ENCODE results near the gene KMT2E.
A peak's percentile ranks its signal among the peaks of the same experiment; 100 is the strongest.

Gene KMT2E

DNA sequence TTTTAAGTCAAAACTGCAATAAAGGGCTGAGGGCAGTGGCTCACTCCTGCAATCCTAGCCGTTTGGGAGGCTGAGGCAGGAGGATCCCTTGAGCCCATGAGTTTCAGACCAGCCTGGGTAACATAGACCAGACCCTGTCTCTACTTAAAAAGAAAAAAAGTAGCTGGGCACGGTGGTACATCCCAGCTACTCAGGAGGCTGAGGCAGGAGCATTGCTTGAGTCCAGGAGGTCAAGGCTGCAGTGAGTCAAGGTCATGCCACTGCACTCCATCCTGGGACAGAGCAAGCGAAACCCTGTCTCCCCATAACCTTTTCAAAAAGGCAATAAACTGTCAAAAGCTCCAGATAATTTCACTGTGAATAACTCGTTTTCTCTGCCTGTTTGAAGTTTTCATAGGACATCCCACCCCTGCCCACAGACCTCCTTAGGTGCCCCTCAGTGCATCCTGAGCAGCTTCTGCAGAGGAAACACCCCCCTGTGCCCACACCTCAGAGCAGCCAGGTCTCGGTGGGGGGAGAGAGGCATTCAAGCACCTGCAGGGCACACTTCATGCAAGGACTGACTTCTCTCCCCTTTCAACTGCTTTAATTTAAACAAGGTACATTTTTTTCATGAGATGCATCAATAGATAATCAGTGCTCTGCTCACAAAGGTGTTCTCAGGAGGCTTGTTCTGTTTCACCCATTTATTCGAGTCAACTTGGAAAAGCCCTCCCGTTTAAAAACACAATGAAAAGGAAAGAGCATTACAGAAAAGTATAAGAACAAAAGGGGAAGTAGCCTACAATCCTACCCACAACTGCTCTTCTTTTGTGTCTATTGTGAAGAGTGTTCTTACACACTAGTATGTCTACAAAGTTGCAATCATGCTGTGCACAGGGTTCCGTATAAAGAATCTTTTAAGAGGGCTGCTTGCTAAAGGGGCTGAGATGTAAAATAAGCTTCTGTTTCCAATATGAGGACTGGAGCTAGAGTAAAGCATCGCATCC is 104.9 kb downstream of the KMT2E start:
- DNase-seq (ENCODE audit: low read depth, low spot score) = no peak
- H3K27ac ChIP-seq = no peak overlapping the region

DNA sequence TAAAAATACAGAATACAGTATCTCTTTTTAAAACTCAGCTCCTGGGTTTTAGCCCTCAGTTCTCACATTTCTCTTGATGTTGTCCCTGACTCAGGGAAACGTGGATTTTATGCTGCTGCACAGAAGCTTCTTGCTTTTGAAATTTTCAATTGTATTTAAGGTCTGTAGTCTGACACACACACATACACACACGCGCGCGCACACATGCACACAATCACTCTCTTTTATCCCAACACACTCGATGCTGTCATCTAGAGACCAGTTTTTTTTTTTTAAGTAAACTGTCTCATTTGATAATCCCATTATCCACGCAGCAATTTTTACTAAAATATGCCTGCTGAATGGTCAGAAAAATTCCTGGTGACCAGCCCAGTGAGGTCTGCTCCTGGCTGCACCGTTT is 108.6 kb downstream of the KMT2E start:
- no peak for DNase-seq (ENCODE audit: low read depth, low spot score)
- H3K27ac ChIP-seq = no peak overlapping the region

DNA sequence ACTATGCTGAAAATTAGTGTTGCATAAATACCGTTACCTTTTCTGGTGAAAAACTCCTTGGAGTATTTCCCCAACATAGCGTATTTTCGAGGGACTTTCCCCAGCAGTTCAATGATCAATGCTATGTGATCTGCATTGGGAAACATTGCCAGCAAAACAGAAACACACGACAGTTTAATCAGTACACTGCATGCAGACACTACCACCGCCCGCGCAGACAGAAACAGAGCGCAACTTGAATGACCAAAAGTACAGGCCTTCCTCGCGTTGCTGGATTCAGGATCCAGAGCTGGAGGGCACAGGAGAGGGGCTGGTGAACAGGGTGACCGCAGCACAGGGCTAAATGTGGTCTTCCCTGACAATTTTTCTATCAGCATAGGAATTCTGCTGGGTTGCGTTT is 111.7 kb downstream of the KMT2E start:
- H3K27ac ChIP-seq = no peak overlapping the region
- no peak for DNase-seq (ENCODE audit: low read depth, low spot score)

DNA sequence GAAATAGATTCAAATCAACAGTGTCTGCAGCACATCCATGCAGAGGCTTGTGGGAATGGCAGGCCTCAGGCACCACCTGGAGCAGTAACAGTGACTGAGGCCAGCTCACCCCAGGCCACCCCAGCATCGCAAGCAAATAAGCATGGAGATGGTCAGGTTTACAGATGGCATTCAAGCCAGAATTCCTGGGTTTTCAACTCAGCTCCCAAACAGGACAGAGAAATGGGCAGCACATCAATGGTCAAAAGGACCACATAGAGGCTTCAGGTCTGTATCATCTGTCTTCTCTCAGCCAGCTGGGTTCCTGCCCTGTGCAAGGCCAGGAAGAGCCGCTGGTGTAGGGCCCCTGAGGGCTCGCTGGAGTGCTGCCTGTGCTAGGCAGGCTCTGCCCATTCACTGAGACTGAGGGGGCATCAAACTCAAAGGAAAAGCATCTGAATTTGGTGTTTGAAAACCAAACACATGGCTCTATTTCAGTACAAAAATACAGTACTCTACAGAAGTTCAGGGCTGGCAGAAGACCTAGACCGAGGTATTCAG is 112.5 kb downstream of the KMT2E start:
- H3K27ac ChIP-seq = no peak overlapping the region
- no peak for DNase-seq (ENCODE audit: low read depth, low spot score)

DNA sequence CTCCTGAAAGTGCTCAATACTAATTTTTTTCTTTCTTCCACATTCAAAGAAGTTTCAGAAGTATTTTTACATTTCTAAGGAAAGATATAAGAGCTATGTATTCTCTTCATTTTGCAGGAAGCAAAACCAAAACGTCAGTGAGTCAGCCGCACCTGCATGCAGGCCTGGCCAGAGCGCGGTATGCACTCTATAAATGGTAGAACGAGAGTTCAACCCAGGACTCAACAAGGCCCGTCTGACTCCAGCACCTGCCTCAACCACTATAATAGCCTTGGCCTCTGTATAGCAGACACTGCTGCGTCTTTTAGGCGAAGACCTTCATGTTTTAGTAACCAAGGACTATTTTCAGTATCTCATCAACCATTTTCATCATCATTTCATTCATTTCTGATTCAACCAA is 113.2 kb downstream of the KMT2E start:
- no peak for DNase-seq (ENCODE audit: low read depth, low spot score)
- no peak overlapping the region for H3K27ac ChIP-seq

DNA sequence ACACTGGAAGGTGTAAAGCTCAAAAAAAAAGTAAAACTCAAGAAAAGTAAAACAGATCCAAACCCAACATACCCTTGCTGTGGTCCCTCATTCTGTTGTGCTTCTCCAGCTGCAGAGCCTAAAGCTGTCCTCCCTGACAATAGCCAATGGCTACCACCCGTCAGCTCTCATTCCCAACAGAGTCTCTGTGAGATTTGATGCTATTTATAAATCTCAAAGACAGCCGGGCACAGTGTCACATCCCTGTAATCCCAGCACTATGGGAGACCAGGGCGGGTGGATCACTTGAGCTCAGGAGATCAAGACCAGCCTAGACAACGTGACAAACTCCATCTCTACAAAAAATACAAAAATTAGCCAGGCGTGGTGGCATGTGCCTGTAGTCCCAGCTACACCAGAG is 116.0 kb downstream of the KMT2E start:
- no peak for DNase-seq (ENCODE audit: low read depth, low spot score)
- no peak overlapping the region for H3K27ac ChIP-seq

DNA sequence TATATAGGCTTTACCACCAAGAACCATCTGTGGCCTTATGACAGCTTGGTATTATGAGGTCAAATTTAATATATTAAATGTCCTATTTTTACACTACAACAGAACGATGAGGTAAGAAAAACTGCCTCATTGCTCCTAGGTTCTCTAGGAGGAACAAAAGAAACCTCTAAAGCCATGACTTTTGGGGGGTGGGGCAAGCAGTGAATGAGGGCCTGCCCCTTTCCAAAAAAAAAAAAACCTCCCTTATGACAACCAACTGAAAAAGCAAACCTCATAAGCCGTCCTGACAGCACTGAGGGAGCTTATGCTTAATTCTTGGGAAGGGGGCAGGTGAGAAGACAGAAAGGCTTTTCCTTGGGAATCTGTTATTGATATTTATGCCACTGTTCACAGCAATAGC is 116.6 kb downstream of the KMT2E start:
- DNase-seq (ENCODE audit: low read depth, low spot score) = no peak
- H3K27ac ChIP-seq = no peak overlapping the region

DNA sequence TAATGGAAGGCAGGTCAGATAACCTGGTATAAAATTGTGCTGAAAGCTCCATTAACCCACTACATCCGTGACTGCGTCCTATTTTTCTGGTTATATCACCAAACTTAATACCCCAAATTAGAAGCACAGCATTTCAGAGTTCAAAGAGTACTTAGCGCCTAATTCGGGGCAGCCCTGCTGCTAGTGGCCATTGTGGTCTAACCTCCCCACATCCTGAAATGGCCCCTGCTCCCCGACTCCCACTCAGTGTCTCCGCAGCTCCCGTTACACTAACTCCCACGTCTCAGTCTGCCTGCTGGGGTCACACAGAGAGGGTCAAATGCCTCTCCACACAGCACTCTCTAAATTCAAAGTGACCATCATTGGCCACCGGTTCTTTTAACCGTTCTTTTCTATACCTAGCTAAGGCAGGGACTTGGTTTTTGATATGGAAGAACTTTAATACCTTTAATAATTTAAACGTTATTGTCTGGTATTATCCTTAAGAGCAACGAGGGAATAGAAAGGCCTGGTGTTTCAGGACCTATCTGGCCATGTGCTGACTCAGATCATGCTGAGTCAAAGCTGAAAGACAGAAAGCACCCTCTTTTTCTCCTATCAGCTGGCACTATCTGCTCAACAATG is 117.1 kb downstream of the KMT2E start:
- no peak overlapping the region for H3K27ac ChIP-seq
- DNase-seq (ENCODE audit: low read depth, low spot score) = no peak

DNA sequence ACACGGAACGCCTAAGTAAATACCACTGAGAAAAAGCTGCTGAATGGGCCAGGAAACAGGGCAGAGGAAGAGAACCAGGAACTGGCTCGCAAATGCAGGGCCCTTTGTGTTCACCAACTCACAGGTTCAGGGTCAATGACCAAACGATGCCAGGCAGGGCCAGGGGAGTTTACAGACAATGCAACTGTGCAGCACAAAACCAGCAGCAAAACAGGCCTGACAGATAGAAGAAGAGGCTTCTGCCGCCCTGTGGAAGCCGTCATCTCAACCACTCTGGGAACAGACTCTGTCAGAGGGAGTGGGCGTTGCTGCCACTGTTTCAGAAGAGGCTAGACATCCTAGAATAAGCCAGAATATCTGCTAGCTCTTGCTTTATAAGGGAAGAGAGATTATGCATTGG is 117.9 kb downstream of the KMT2E start:
- no peak for DNase-seq (ENCODE audit: low read depth, low spot score)
- H3K27ac ChIP-seq = no peak overlapping the region

DNA sequence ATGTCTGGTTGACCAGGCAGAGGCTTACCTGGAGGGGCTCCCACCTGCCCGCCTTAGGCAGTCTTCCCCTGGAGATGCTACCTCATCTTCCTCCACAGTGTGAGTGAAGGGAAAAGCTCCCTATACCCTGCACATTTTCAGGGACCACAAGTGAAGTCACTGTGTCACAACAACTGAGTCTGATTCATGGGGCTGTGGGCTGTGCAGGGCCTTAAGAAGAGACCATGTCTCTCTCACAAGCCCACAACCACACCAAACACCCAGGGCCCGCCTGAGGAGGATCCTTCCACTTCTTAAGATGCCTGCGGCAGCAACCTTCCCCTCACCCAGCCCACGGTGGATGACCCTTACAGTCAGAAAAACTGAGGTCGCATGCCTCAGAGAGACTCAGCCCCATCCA is 118.3 kb downstream of the KMT2E start:
- H3K27ac ChIP-seq = no peak overlapping the region
- DNase-seq (ENCODE audit: low read depth, low spot score) = no peak

DNA sequence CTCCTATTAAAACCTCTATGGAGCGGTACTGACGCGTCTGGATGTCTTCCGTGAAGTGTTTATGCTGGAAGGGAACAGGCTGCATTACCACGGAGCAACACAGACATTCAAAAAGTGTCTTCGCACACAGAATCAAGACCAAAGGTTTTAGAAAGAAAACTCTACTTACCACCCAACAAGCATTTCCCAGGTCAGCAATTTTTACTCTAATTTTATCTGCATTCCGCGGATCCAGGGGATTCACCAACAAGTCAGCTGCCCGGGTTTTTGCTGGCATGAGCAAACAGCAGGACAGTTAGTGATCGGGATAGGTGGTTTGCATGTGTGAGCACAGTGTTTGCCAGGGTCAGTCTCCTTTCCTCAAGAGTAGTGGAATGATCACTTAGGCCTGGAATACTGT is 118.8 kb downstream of the KMT2E start:
- no peak for DNase-seq (ENCODE audit: low read depth, low spot score)
- no peak overlapping the region for H3K27ac ChIP-seq

DNA sequence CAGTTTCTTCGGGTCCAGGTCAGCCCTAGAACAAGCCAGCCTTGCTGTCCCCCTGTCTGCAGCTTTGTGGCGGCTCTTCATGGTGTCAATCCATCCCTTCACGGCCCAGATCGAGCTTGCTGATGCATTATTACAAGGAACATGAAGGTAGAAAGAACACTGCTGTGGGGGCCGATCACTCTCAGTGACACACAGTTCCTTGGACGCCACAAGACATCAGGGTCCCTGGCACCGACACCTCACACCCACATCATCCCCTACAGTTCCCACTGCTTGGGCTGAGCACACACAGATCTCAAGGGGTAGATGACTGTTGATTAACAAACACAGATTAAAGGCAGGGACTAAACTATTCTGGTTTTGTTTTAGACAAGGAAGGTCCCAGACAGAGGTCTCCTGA is 119.4 kb downstream of the KMT2E start:
- no peak for DNase-seq (ENCODE audit: low read depth, low spot score)
- H3K27ac ChIP-seq = no peak overlapping the region

DNA sequence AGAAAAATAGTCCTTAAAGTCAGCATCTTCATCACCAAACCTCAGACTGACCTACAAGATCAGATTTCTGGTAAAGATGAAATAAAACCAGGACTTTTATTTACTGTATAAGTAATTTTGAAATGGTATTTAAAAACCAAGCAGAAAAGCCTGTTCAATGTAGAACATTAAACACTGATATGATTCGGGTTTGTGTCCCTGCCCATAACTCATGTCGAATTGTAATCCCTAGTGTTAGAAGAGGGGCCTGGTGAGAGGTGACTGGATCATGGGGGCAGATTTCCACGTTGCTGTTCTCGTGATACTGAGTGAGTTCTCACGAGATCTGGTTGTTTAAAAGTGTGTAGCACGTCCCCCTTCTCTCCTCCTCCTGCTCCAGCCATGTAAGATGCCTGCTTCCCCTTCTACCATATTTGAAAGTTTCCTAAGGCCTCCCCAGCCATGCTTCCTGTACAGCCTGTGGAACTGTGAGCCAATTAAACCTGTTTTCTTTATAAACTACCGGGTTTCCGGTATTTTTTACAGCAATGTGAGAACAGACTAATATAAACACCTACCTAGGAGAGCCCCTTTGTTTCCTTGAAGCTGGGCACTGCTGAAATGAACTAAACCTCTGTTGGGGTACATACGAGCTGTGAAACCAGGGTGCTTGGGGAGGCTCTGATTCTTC is 120.1 kb downstream of the KMT2E start:
- DNase-seq (ENCODE audit: low read depth, low spot score) = no peak
- H3K27ac ChIP-seq = no peak overlapping the region

DNA sequence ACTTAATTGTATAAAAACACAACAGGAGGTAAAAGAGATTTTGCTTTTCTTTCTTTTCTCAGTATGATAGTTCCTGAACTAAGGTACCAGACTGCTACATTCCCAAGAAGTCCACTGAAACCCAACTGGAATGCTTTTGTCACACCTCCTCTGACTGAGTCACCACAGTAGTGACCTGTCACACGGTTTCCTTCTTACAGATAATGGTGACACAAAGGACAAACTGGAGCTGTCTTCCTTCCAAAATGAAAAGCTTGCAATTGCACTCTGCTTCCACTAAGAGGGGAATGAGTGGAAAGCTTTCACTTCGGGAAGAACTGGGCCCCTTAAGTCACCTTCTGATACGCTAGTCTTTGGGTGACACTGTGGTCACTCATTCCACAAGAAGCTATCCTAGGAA is 122.2 kb downstream of the KMT2E start:
- DNase-seq (ENCODE audit: low read depth, low spot score) = no peak
- H3K27ac ChIP-seq = no peak overlapping the region

DNA sequence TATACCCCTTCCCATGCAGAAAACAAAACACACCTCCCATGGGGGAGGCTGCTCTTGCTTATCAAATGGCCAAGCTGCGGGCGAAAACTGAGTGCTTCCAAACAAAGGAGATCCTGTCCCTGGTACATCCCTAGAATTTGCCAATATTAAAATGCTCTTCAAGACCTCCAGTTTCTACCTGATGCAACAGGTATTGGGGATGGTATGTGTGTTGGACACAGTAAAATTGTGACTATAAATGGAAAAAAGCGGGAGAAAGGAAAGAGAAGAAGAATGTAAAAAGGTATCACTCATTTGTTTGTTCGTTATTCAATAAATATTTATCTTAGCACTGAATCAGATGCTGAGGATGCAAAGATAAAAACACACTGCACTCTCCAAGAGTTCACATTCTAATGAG is 123.9 kb downstream of the KMT2E start:
- H3K27ac ChIP-seq = no peak overlapping the region
- DNase-seq (ENCODE audit: low read depth, low spot score) = no peak

DNA sequence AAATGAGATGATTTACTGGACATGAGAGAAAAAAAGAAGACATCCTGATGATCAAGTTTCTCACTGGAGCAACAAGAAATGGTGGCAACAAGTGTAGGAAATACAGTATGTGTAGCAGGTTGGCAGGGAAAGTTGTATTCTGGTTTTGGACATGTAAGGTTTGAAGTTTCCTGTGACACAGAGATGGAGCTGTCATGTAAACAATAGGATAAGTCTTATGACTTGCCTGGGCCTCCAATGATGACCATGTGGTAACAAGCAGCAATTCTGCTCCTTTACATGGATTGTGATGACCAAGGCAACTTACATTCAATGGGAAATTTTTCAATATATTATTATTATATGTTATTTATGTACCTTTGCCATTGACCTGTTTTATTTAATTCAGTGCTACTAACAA is 125.4 kb downstream of the KMT2E start:
- no peak overlapping the region for H3K27ac ChIP-seq
- no peak for DNase-seq (ENCODE audit: low read depth, low spot score)

DNA sequence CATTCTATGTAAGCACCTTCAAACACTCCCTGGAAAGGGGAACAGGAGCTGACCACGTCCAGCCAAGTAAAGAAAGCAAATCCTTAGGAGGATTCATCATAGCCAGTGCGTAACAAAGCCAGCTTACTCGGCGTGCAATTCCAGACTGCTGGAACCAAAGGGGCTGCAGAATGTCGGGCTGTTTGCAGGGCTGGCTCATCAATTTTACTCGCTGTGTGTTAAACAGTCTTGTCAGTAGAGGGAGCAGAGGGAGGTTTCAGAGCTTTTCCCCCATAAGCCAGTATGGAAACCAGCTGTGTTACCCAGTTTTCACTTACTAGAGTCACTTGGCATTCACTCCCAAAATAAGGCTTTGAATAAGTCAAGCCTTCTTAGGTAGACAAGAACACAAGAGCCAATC is 127.1 kb downstream of the KMT2E start:
- no peak overlapping the region for H3K27ac ChIP-seq
- DNase-seq (ENCODE audit: low read depth, low spot score) = no peak

DNA sequence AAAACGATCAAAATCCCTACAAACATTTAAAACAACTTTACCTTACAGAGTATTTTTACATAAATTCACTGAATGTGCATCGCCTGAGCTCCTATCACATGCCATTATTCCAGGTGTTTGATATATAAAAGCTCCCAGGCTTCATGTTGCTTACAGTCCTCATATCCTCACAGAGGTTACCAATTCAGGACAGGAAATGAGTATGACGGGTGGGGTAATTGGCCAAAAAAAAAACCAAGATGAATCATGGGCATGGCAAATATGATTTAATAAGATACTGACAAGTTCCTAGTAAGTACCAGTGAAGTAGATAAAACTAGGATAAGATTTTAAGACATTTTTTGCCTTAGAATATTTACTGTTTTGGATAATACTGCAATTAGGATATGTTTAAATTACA is 135.8 kb downstream of the KMT2E start:
- peak; percentile 22 for DNase-seq (ENCODE audit: low read depth, low spot score)

DNA sequence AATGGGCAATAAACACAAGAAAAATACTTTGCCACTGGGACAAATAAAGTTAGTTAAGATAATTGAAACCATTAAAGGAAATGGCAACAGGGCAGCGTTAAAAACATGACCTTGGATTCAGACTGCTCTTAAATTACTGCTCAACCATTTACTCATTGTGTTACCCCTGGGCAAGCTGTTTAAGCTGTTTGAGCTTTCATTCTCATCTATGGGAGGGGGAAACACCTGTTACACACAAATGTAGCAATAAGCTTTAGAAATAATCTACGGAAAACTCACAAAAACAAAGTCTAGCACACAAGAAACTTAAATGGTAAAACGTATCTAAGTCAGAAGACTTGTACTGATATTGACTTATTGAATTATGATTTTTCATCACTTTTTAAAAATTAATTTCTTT is 137.1 kb downstream of the KMT2E start:
- DNase-seq (ENCODE audit: low read depth, low spot score) = no peak
- H3K27ac ChIP-seq = no peak overlapping the region

More for the DNA sequence above, 135.8 kb downstream of the KMT2E start:
- peak overlapping the region; percentile 73 for H3K27ac ChIP-seq

DNA sequence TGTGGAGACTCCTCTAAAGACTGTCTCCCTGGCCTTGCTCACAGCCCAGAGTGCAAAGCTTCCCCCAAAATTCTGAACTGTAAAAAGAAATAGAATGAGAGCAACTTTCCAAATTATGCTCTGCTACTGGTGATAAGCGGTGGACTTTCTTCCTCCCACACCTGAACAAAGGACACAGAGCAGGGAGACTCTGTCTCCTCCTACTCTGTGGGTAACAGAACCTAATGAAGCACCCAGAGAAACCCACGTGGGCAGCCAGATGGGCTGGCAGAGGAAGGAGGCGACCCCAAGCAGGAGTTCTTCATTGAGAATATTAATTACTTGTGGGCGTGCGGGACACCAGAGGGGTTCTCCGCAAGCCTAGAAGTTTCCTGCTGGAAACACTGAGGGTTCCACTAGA is 139.5 kb downstream of the KMT2E start:
- no peak overlapping the region for H3K27ac ChIP-seq
- no peak for DNase-seq (ENCODE audit: low read depth, low spot score)

DNA sequence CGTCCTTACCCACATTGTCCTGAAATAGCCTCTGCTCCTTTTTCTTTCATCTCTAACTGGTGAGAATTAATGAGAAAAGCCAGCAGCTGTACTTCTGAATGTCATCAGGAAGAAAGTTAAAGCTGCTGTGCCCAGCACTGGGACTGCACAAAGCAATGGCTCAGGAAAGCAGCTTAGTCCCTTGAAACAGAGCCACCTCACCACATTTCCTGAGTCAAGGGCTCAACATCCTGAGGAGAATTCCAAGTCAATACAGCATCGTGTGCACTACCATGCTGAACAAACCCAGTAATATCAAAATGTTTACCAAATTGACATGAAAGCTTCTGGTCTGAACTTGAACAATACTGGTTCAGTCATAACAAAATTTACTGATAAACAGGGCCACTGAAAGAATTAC is 140.1 kb downstream of the KMT2E start:
- no peak overlapping the region for H3K27ac ChIP-seq
- DNase-seq (ENCODE audit: low read depth, low spot score) = no peak
